GM12873 (cell line): ENCODE results near the gene ITGB7.

Experiments used
- CTCF ChIP-seq: IDR thresholded peaks from 2 replicates; pipeline ENCODE4 v1.5.1; 2012; ENCODE audit warnings: low read depth, mild to moderate bottlenecking, moderate library complexity, low read length, control low read depth; ENCODE audit not compliant: insufficient read depth; ENCODE audit errors: missing control alignments

ITGB7 gene

GRCh38 chr12:53205747-53206419 is 1.2 kb downstream of the ITGB7 start:
- no peak for TF ChIP-seq CTCF

- TF ChIP-seq CTCF, result no peak
Observed at GRCh38 chr12:53204351-53204750, 2.7 kb downstream of the ITGB7 start.

GRCh38 chr12:53201639-53202038 is 5.4 kb downstream of the ITGB7 start:
- no peak for TF ChIP-seq CTCF

GRCh38 chr12:53201177-53201541 is 5.9 kb downstream of the ITGB7 start:
- TF ChIP-seq CTCF, result no peak

GRCh38 chr12:53200458-53201176 is 6.4 kb downstream of the ITGB7 start:
- TF ChIP-seq CTCF, result no peak

- TF ChIP-seq CTCF, result no peak
Observed at GRCh38 chr12:53200107-53200457, 7.0 kb downstream of the ITGB7 start.

GRCh38 chr12:53199700-53200099 is 7.4 kb downstream of the ITGB7 start:
- TF ChIP-seq CTCF, result no peak
